HepG2 (cell line): ENCODE results near the gene PYGB. TPM values are rescaled to one million over a fixed set of nuclear protein-coding genes. Genes with fewer than 3 reads are reported as not detected.

Experiments used
- ATAC-seq: fragments of 200-7000 bp; cut with Tn5 transposase; 3 replicates; pipeline ENCODE4 v1.9.1; 2020; ENCODE audit warnings: mild to moderate bottlenecking, moderate library complexity
- BruUV-seq: library from RNA; stranded (reverse); fragments of 400-500 nt; replicated peaks from 2 replicates; lab custom pipeline; 2021; lab: Mats Ljungman, UMichigan
- CTCF ChIA-PET: fragments of 300-600 bp; formaldehyde crosslinking; extraction: SDS; loops from one replicate; lab custom pipeline; 2021; ENCODE audit warnings: low total read pairs, inconsistent platforms, low intra/inter-chr PET ratio; lab: Yijun Ruan, JAX
- POLR2A ChIA-PET: fragments of 350-600 bp; sonication (Branson Sonifier 250); formaldehyde crosslinking; loops from one replicate; lab custom pipeline; 2020; ENCODE audit warnings: antibody characterized with exemption, inconsistent platforms; lab: Yijun Ruan, JAX
- DNase-seq: peaks from one replicate; pipeline ENCODE4 v3.0.0-alpha.2; 2015; ENCODE audit warnings: low spot score
- FAIRE-seq: peaks from 3 replicates; lab custom pipeline; 2011; peaks lifted over from hg19 to GRCh38; lab: Jason Lieb, UNC
- H2AFZ ChIP-seq: one replicate; pipeline ENCODE4 v1.6.1; 2011; ENCODE audit warnings: low read length, inconsistent platforms
- H3K27ac ChIP-seq: fragments of 300-600 bp; 3 replicates; pipeline ENCODE4 v1.8.0; 2011; ENCODE audit warnings: mixed run types, mild to moderate bottlenecking, mixed read lengths, low read length, inconsistent platforms; ENCODE audit not compliant: insufficient read depth; ENCODE audit errors: extremely low read length
- H3K27me3 ChIP-seq, 2 experiments: fragments of 200-600 bp in 1 of 2; 2 replicates in 1 of 2; 3 replicates in 1 of 2; pipeline versions ENCODE4 v1.6.0 to v1.8.0; 2011; ENCODE audit warnings: low read length in 2 of 2, mild to moderate bottlenecking in 2 of 2, moderate library complexity in 2 of 2, inconsistent platforms in 1 of 2; ENCODE audit not compliant: insufficient read depth in 2 of 2, control insufficient read depth in 1 of 2
- H3K36me3 ChIP-seq, 2 experiments: fragments of 200-600 bp in 1 of 2; replicated peaks in 1 of 2; 2 replicates in 1 of 2; 3 replicates in 1 of 2; pipeline versions ENCODE4 v1.5.1 to v1.8.0; 2011; ENCODE audit warnings: low read length in 2 of 2, inconsistent platforms in 1 of 2; ENCODE audit not compliant: insufficient read depth in 2 of 2, control insufficient read depth in 1 of 2
- H3K4me1 ChIP-seq: 2 replicates; pipeline ENCODE4 v1.5.1; 2012; ENCODE audit warnings: low read length, inconsistent platforms; ENCODE audit not compliant: insufficient read depth
- H3K4me2 ChIP-seq: 2 replicates; pipeline ENCODE4 v1.6.0; 2011; ENCODE audit warnings: low read depth, low read length, inconsistent platforms
- H3K4me3 ChIP-seq, 3 experiments: fragments of 200-600 bp in 1 of 3; sonication (generic), shearing (Covaris generic) in 1 of 3; replicated peaks in 1 of 3; 2 replicates each; pipeline ENCODE4 v1.5.1; 2011 to 2016; ENCODE audit warnings: low read length in 3 of 3, inconsistent platforms in 2 of 3, low read depth in 2 of 3, mild to moderate bottlenecking in 2 of 3, control low read depth in 1 of 3, mixed read lengths in 1 of 3; ENCODE audit not compliant: insufficient read depth in 1 of 3
- H3K79me2 ChIP-seq: one replicate; pipeline ENCODE4 v1.6.1; 2011; ENCODE audit warnings: low read length, inconsistent platforms; ENCODE audit not compliant: insufficient read depth
- H3K9ac ChIP-seq: 2 replicates; pipeline ENCODE4 v1.6.0; 2011; ENCODE audit warnings: mild to moderate bottlenecking, low read depth, low read length, inconsistent platforms; ENCODE audit not compliant: insufficient read depth
- H3K9me3 ChIP-seq: 2 replicates; pipeline ENCODE4 v1.5.1; 2012; ENCODE audit warnings: mild to moderate bottlenecking, low read length
- H4K20me1 ChIP-seq: 2 replicates; pipeline ENCODE4 v1.6.0; 2011; ENCODE audit warnings: inconsistent platforms, mild to moderate bottlenecking, low read length, moderate library complexity; ENCODE audit not compliant: insufficient read depth
- FOXO1 ChIP-seq: sonication (generic); formaldehyde crosslinking; IDR thresholded peaks from 2 replicates; pipeline ENCODE4 v1.4.0; 2020; ENCODE audit warnings: missing genetic modification reagents
- JDP2 ChIP-seq: sonication (generic); formaldehyde crosslinking; IDR thresholded peaks from 2 replicates; pipeline ENCODE4 v1.8.1; 2022; ENCODE audit warnings: missing genetic modification reagents, borderline replicate concordance
- KLF6 ChIP-seq: IDR thresholded peaks from 2 replicates; pipeline ENCODE4 v1.8.0; 2016; ENCODE audit warnings: missing biosample characterization, missing genetic modification reagents
- MBNL3 ChIP-seq: fragments of 250-450 bp; sonication (Bioruptor Pico); conservative IDR thresholded peaks from 2 replicates; pipeline ENCODE4 v1.8.0; 2022; ENCODE audit warnings: mild to moderate bottlenecking, inconsistent platforms
- MED1 ChIP-seq: sonication (generic); formaldehyde crosslinking; IDR thresholded peaks from 2 replicates; pipeline ENCODE4 v1.4.0; 2020; ENCODE audit warnings: missing genetic modification reagents
- NR2F1 ChIP-seq, 2 experiments: fragments of 450-650 bp in 1 of 2; formaldehyde crosslinking in 1 of 2; IDR thresholded peaks; 2 replicates each; pipeline versions ENCODE4 v1.5.0 to v1.6.1; 2016 to 2020; ENCODE audit warnings: mild to moderate bottlenecking in 1 of 2, missing compliant biosample characterization in 1 of 2, missing genetic modification reagents in 1 of 2, moderate library complexity in 1 of 2
- RELA ChIP-seq: sonication (generic); formaldehyde crosslinking; IDR thresholded peaks from 2 replicates; pipeline ENCODE4 v1.4.0; 2020; ENCODE audit warnings: missing genetic modification reagents
- SETDB1 ChIP-seq: sonication (generic); formaldehyde crosslinking; IDR thresholded peaks from 2 replicates; pipeline ENCODE4 v1.5.1; 2020; ENCODE audit warnings: missing genetic modification reagents, mild to moderate bottlenecking, borderline replicate concordance
- SMAD1 ChIP-seq: sonication (generic); formaldehyde crosslinking; IDR thresholded peaks from 2 replicates; pipeline ENCODE4 v1.4.0; 2020; ENCODE audit warnings: missing genetic modification reagents, low read depth, mild to moderate bottlenecking, borderline replicate concordance
- SP5 ChIP-seq: IDR thresholded peaks from 2 replicates; pipeline ENCODE4 v1.6.1; 2016; ENCODE audit warnings: low read depth, borderline replicate concordance
- ZC3H4 ChIP-seq: sonication (generic); formaldehyde crosslinking; IDR thresholded peaks from 2 replicates; pipeline ENCODE4 v1.4.0; 2020; ENCODE audit warnings: missing genetic modification reagents, borderline replicate concordance
- ZNF558 ChIP-seq: sonication (generic); formaldehyde crosslinking; IDR thresholded peaks from 2 replicates; pipeline ENCODE4 v1.9.0; 2022; ENCODE audit warnings: mild to moderate bottlenecking, missing genetic modification reagents, borderline replicate concordance
- ZNF572 ChIP-seq: sonication (generic); formaldehyde crosslinking; IDR thresholded peaks from 2 replicates; pipeline ENCODE4 v1.5.1; 2020; ENCODE audit warnings: mild to moderate bottlenecking, missing genetic modification reagents
- ZNF652 ChIP-seq: IDR thresholded peaks from 2 replicates; pipeline ENCODE4 v1.6.1; 2016; ENCODE audit warnings: low read depth, borderline replicate concordance
- ZNF83 ChIP-seq: sonication (generic); formaldehyde crosslinking; IDR thresholded peaks from 2 replicates; pipeline ENCODE4 v1.4.0; 2020; ENCODE audit warnings: missing genetic modification reagents, mild to moderate bottlenecking, borderline replicate concordance
- ZSCAN12 ChIP-seq: sonication (generic); formaldehyde crosslinking; IDR thresholded peaks from 2 replicates; pipeline ENCODE4 v1.9.0; 2021; ENCODE audit warnings: mild to moderate bottlenecking, missing genetic modification reagents
- WGBS: methylation state at CpG from one replicate; pipeline ENCODE4 v1.1.6; 2017; ENCODE audit warnings: low lambda C conversion rate; 5-methylcytosine and 5-hydroxymethylcytosine counted together
- in situ Hi-C: cut with HindIII; loops from 2 replicates; pipeline ENCODE4 v1.10.0; 2017; ENCODE audit warnings: low pct_unique_long_range_greater_than_20kb; ENCODE audit not compliant: extremely low pct_ligation_motif_present
- intact Hi-C: fragments of 100-400 bp; cut with micrococcal nuclease; formaldehyde crosslinking; loops from one replicate; pipeline ENCODE4 v1.10.0; 2022; ENCODE audit not compliant: unreplicated experiment
- polyA plus RNA-seq, 8 experiments: library from polyadenylated mRNA; depleted of rRNA in 3 of 8; stranded (reverse) in 7 of 8; unstranded in 1 of 8; fragments of >200 nt; fragmentation: Illumina TruSeq in 4 of 8; extraction: Trizol in 4 of 8; gene quantifications; 2 replicates each; pipeline versions ENCODE4 v1.2.1 to v1.2.3, GENCODE V29; 2011 to 2016; ENCODE audit warnings: low read depth in 4 of 8, missing spikeins in 1 of 8, mixed read lengths in 1 of 8; ENCODE audit not compliant: insufficient read depth in 1 of 8
- total RNA-seq, 5 experiments: library from RNA; depleted of rRNA; stranded (reverse); fragments of >200 nt; fragmentation: Illumina TruSeq; extraction: Trizol; gene quantifications; 2 replicates each; pipeline ENCODE4 v1.2.3, GENCODE V29; 2016; ENCODE audit warnings: low read depth in 1 of 5
- TF ChIP-seq, protein P1 (sequence below): sonication (generic); formaldehyde crosslinking; IDR thresholded peaks from 2 replicates; pipeline ENCODE4 v1.4.0; 2020; ENCODE audit warnings: low read depth, mild to moderate bottlenecking, missing genetic modification reagents

PYGB gene
- total and polyA plus RNA-seq, 2 of the 13 experiments (the other 11 are each of a cell fraction or from before 2014, with no cell fraction given): 24.2 to 86.3 TPM

DNA sequence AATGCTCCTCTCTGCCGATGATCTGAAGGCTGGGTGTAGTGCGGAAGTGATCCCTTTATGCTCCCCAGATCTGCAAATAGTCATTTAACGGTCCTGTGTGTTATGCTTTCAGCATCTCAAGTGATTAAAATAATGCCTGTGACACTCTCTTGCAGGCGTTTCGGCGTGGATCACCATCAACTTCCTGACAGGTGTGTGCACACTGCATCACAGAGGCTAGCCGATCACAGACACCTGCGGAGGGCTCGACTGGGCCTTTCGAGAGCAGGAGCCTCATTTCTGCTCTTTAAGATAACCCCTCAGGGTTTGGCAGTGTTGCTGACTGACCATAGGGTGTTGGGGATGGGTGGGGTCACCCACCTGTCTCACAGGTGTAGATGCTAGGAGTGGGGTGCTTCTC lies 32.4 kb upstream of the PYGB start (continued):
- TF ChIP-seq NR2F1 (CRISPR knock-in tag; IDR thresholded peaks at IDR 0.05): no peak
- TF ChIP-seq SP5 (CRISPR knock-in tag): no peak

DNA sequence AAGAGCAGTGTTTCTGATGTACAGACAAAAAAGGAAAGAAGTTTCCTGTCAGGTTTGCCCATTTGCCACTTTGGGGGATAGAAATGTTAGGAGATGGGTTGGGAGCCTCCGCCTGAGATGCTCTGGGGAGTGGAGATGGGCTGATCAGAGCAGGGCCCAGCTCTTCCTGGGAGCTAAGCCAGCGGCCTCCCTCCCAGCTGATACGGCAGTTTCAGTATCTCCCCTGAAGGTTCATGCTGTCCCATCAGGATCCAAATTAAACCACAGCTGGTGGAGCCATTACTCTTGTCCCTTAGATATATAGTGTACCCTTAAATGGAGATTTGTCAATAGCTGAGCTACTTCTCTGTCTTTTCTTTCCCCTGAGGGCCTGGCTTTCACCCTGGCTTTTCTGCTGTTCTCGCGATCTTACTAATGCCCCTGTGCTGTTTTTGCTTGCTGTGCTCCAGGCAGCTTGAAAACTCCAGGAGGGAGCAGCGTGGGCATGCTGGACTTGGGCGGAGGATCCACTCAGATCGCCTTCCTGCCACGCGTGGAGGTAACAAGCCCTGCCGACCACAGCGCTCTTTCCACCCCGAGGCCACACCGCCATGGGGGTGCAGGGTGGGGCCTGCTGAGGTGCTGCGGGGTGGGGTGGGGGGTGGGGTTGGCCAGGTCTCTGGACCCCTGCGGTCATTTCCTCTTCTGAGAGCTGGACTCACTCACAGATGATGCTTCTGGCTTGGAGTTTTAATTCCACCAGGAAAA lies 31.5 kb upstream of the PYGB start:
- TF ChIP-seq MED1 (CRISPR knock-in tag) (no peak), FOXO1 (CRISPR knock-in tag) (no peak), ZC3H4 (CRISPR knock-in tag) (no peak), ZNF652 (no peak), SETDB1 (no peak), MBNL3 (no peak), RELA (CRISPR knock-in tag) (no peak), KLF6 (CRISPR knock-in tag) (no peak), JDP2 (CRISPR knock-in tag) (no peak), ZNF558 (no peak), ZNF83 (no peak), ZNF572 (CRISPR knock-in tag) (no peak), SMAD1 (CRISPR knock-in tag) (no peak), ZSCAN12 (CRISPR knock-in tag) (no peak)
- TF ChIP-seq, protein P1, sequence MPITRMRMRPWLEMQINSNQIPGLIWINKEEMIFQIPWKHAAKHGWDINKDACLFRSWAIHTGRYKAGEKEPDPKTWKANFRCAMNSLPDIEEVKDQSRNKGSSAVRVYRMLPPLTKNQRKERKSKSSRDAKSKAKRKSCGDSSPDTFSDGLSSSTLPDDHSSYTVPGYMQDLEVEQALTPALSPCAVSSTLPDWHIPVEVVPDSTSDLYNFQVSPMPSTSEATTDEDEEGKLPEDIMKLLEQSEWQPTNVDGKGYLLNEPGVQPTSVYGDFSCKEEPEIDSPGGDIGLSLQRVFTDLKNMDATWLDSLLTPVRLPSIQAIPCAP (CRISPR knock-in tag): no peak
- no peaks in the 10 kb centered on the region for H3K79me2 ChIP-seq
- no peak overlapping the region for H3K4me2 ChIP-seq
- no peak for DNase-seq
- H3K9ac ChIP-seq: no peak overlapping the region
- FAIRE-seq: no peak
- no TSS peak for BruUV-seq
- peaks cover 54 to 85% of the 10 kb centered on the region in 2 experiments for H3K36me3 ChIP-seq
- ChIA-PET CTCF (no interaction called here), POLR2A (no interaction called here)
- intact Hi-C loops (no loop called here), in situ Hi-C loops (no loop called here)
- no peaks in the 10 kb centered on the region for H3K27me3 ChIP-seq
- no peak overlapping the region for H3K4me3 ChIP-seq
- no peak overlapping the region for H2AFZ ChIP-seq
- no peak for ATAC-seq
- 97% methylated on average over 16 of the region's 16 CpGs for WGBS
- H3K9me3 ChIP-seq: no peaks in the 10 kb centered on the region
- no peak overlapping the region for H3K27ac ChIP-seq
- H4K20me1 ChIP-seq: no peaks in the 10 kb centered on the region
- 0 out of 2 replicates have a peak, but pooled peaks cover 6% of the 10 kb centered on the region for H3K4me1 ChIP-seq
